Neural progenitor cell (in vitro differentiated cells): Measurements from ENCODE around the gene NPTX1. TPM values are rescaled to one million over a fixed set of nuclear protein-coding genes. Genes with fewer than 3 reads are reported as not detected.
A peak's percentile ranks its signal among the peaks of the same experiment; 100 is the strongest.

Experiments used
- DNase-seq: peaks from one replicate; pipeline ENCODE4 v3.0.0-alpha.2; 2016; ENCODE audit warnings: low spot score
- H2AFZ ChIP-seq: fragments of 200-600 bp; sonication (generic); replicated peaks from 2 replicates; pipeline ENCODE4 v1.6.1; 2016; ENCODE audit warnings: antibody characterized with exemption
- H3F3A ChIP-seq: fragments of 200-600 bp; sonication (generic); 2 replicates; pipeline ENCODE4 v1.6.1; 2016; ENCODE audit warnings: antibody characterized with exemption, low read depth
- H3K27ac ChIP-seq: fragments of 200-600 bp; sonication (generic); 2 replicates; pipeline ENCODE4 v1.5.1; 2016; ENCODE audit warnings: mild to moderate bottlenecking
- H3K27me3 ChIP-seq: fragments of 200-600 bp; sonication (generic); 2 replicates; pipeline ENCODE4 v1.6.1; 2016; ENCODE audit warnings: mild to moderate bottlenecking, moderate library complexity
- H3K36me3 ChIP-seq: fragments of 200-600 bp; sonication (generic); 2 replicates; pipeline ENCODE4 v1.5.1; 2016
- H3K4me1 ChIP-seq: fragments of 200-600 bp; sonication (generic); 2 replicates; pipeline ENCODE4 v1.6.1; 2016; ENCODE audit warnings: mixed run types
- H3K4me2 ChIP-seq: fragments of 200-600 bp; sonication (generic); 2 replicates; pipeline ENCODE4 v1.6.1; 2016
- H3K4me3 ChIP-seq: fragments of 200-600 bp; sonication (generic); 2 replicates; pipeline ENCODE4 v1.5.1; 2016
- H3K79me2 ChIP-seq: fragments of 200-600 bp; sonication (generic); 2 replicates; pipeline ENCODE4 v1.6.1; 2016; ENCODE audit warnings: low read depth
- H3K9ac ChIP-seq: fragments of 200-600 bp; sonication (generic); 2 replicates; pipeline ENCODE4 v1.6.1; 2016
- H3K9me3 ChIP-seq: fragments of 200-600 bp; sonication (generic); 2 replicates; pipeline ENCODE4 v1.5.1; 2016; ENCODE audit warnings: low read depth
- H4K20me1 ChIP-seq: fragments of 200-600 bp; sonication (generic); 2 replicates; pipeline ENCODE4 v1.6.1; 2016; ENCODE audit warnings: low read depth
- H3K27ac Mint-ChIP-seq: 3 replicates; pipeline ENCODE4 v1.8.0; 2021; ENCODE audit warnings: mixed read lengths
- H3K27me3 Mint-ChIP-seq: 2 replicates; pipeline ENCODE4 v1.8.0; 2022; ENCODE audit warnings: low read depth, mild to moderate bottlenecking, inconsistent platforms, moderate library complexity, mixed read lengths; ENCODE audit not compliant: insufficient read depth
- H3K36me3 Mint-ChIP-seq: 3 replicates; pipeline ENCODE4 v1.8.0; 2021; ENCODE audit warnings: mixed read lengths
- H3K4me1 Mint-ChIP-seq: 3 replicates; pipeline ENCODE4 v1.8.0; 2021; ENCODE audit warnings: mixed read lengths
- H3K4me3 Mint-ChIP-seq: 3 replicates; pipeline ENCODE4 v1.8.0; 2021; ENCODE audit warnings: mild to moderate bottlenecking, moderate library complexity, mixed read lengths
- H3K9me3 Mint-ChIP-seq: 3 replicates; pipeline ENCODE4 v1.8.0; 2020; ENCODE audit warnings: mixed read lengths
- CTCF ChIP-seq: fragments of 200-600 bp; sonication (generic); IDR thresholded peaks from 2 replicates; pipeline ENCODE4 v1.5.1; 2017; ENCODE audit warnings: antibody characterized with exemption, mild to moderate bottlenecking
- EZH2 ChIP-seq: fragments of 200-600 bp; sonication (generic); IDR thresholded peaks from 2 replicates; pipeline ENCODE4 v1.6.1; 2017; ENCODE audit warnings: antibody characterized with exemption, mild to moderate bottlenecking, moderate library complexity
- EZH2phosphoT487 ChIP-seq: fragments of 200-600 bp; sonication (generic); IDR thresholded peaks from 2 replicates; pipeline ENCODE4 v1.6.1; 2017; ENCODE audit warnings: antibody characterized with exemption
- total RNA-seq: library from RNA; depleted of rRNA; stranded (reverse); fragments of >200 nt; gene quantifications from 2 replicates; pipeline ENCODE4 v1.2.3, GENCODE V29; 2015; ENCODE audit warnings: low replicate concordance

NPTX1 gene
- total RNA-seq, 1 donor from 2014 or later = 2.6 TPM

- Histone ChIP-seq H3K4me2 (peak overlapping the region; percentile 70), H3K27ac (peak overlapping the region; percentile 71), H3K27me3 (peaks cover 10% of the 10 kb centered on the region), H3K9ac (no peak overlapping the region), H3K79me2 (no peaks in the 10 kb centered on the region), H3K4me3 (peak overlapping the region; percentile 25), H3K9me3 (no peaks in the 10 kb centered on the region), H3K4me1 (peaks cover 26% of the 10 kb centered on the region), H2AFZ (peak overlapping the region; percentile 85), H3K36me3 (no peaks in the 10 kb centered on the region), H4K20me1 (no peaks in the 10 kb centered on the region), H3F3A (peaks cover 25% of the 10 kb centered on the region)
- no peak for TF ChIP-seq CTCF
- no peak for TF ChIP-seq EZH2phosphoT487
- no peak for TF ChIP-seq EZH2
- H3K27me3 Mint-ChIP-seq = peaks cover 24% of the 10 kb centered on the region
- no peaks in the 10 kb centered on the region for H3K9me3 Mint-ChIP-seq
- H3K4me3 Mint-ChIP-seq = peak overlapping the region; percentile 69
- no peak for DNase-seq
- peak overlapping the region; percentile 88 for H3K27ac Mint-ChIP-seq
- H3K4me1 Mint-ChIP-seq = peaks cover 26% of the 10 kb centered on the region
- H3K36me3 Mint-ChIP-seq = no peaks in the 10 kb centered on the region
These were observed 16.1 kb upstream of the NPTX1 start for GRCh38 chr17:80492343-80493136.

GRCh38 chr17:80491478-80492342, 15.3 kb upstream of the NPTX1 start:
- Histone ChIP-seq H3K9me3 (no peaks in the 10 kb centered on the region), H2AFZ (no peak overlapping the region), H3K27ac (no peak overlapping the region), H3F3A (peaks cover 24% of the 10 kb centered on the region), H4K20me1 (no peaks in the 10 kb centered on the region), H3K27me3 (peaks cover 19% of the 10 kb centered on the region), H3K4me3 (no peak overlapping the region), H3K36me3 (no peaks in the 10 kb centered on the region), H3K4me2 (peak overlapping the region; percentile 69), H3K4me1 (peaks cover 26% of the 10 kb centered on the region), H3K9ac (no peak overlapping the region), H3K79me2 (no peaks in the 10 kb centered on the region)
- no peak for TF ChIP-seq CTCF
- TF ChIP-seq EZH2phosphoT487 = no peak
- no peak for TF ChIP-seq EZH2
- peak overlapping the region; percentile 95 for H3K27ac Mint-ChIP-seq
- peak; percentile 82 for DNase-seq
- peak overlapping the region; percentile 73 for H3K4me3 Mint-ChIP-seq
- H3K4me1 Mint-ChIP-seq = peaks cover 32% of the 10 kb centered on the region
- no peaks in the 10 kb centered on the region for H3K9me3 Mint-ChIP-seq
- H3K36me3 Mint-ChIP-seq = no peaks in the 10 kb centered on the region
- H3K27me3 Mint-ChIP-seq = peaks cover 22% of the 10 kb centered on the region

- Histone ChIP-seq H4K20me1 (no peaks in the 10 kb centered on the region), H3K27me3 (peaks cover 54% of the 10 kb centered on the region), H3K79me2 (no peaks in the 10 kb centered on the region), H3K4me2 (no peak overlapping the region), H3F3A (peaks cover 12% of the 10 kb centered on the region), H3K27ac (no peak overlapping the region), H3K4me3 (no peak overlapping the region), H2AFZ (no peak overlapping the region), H3K36me3 (no peaks in the 10 kb centered on the region), H3K9me3 (no peaks in the 10 kb centered on the region), H3K4me1 (peaks cover 14% of the 10 kb centered on the region), H3K9ac (no peak overlapping the region)
- H3K27ac Mint-ChIP-seq = no peak overlapping the region
- DNase-seq = no peak
- H3K4me1 Mint-ChIP-seq = peaks cover 29% of the 10 kb centered on the region
- H3K36me3 Mint-ChIP-seq = no peaks in the 10 kb centered on the region
- no peak for TF ChIP-seq EZH2phosphoT487
- TF ChIP-seq CTCF = no peak
- TF ChIP-seq EZH2 = no peak
- H3K4me3 Mint-ChIP-seq = no peak overlapping the region
- H3K9me3 Mint-ChIP-seq = no peaks in the 10 kb centered on the region
- H3K27me3 Mint-ChIP-seq = peaks cover 15% of the 10 kb centered on the region
These were observed 11.1 kb upstream of the NPTX1 start for GRCh38 chr17:80487511-80487910.
